Astrocyte of the spinal cord (primary cell): ENCODE results near the gene TRIM13.

Source experiments
- DNase-seq: peaks from one replicate; pipeline ENCODE4 v3.0.0; 2011; ENCODE audit warnings: low read depth, low spot score
- H3K4me3 ChIP-seq: 2 replicates; pipeline ENCODE4 v1.5.1; 2011; ENCODE audit warnings: low read depth, mild to moderate bottlenecking, low read length, moderate library complexity
- in situ Hi-C: cut with HindIII; loops from 2 replicates; pipeline ENCODE4 v1.10.0; 2017; ENCODE audit warnings: low sequenced_read_pairs
- TF ChIP-seq, protein P1 (sequence below): IDR thresholded peaks from 2 replicates; pipeline ENCODE4 v1.5.1; 2012; ENCODE audit warnings: low read depth, mild to moderate bottlenecking, low read length, inconsistent platforms

Gene TRIM13

DNA sequence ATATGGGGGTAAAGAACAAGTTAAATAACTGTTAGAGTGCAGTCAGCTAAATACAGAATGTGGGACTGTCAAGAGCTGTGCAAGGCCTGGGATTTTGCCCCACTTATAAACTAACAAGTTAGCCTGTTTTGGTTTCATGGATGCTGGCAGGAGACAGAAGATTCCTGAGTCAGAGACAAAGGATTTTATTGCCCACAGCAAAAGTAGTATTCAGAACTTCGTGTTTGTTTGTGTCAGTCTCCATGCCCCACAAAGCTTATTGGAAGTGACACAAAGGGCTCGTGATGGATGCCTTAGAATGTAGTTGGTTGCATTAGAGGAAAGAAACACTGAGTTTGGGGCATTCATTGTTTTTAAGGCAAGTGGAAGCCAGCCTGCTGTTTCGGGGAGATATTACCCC is 38.5 kb upstream of the TRIM13 start:
- TF ChIP-seq, protein P1, sequence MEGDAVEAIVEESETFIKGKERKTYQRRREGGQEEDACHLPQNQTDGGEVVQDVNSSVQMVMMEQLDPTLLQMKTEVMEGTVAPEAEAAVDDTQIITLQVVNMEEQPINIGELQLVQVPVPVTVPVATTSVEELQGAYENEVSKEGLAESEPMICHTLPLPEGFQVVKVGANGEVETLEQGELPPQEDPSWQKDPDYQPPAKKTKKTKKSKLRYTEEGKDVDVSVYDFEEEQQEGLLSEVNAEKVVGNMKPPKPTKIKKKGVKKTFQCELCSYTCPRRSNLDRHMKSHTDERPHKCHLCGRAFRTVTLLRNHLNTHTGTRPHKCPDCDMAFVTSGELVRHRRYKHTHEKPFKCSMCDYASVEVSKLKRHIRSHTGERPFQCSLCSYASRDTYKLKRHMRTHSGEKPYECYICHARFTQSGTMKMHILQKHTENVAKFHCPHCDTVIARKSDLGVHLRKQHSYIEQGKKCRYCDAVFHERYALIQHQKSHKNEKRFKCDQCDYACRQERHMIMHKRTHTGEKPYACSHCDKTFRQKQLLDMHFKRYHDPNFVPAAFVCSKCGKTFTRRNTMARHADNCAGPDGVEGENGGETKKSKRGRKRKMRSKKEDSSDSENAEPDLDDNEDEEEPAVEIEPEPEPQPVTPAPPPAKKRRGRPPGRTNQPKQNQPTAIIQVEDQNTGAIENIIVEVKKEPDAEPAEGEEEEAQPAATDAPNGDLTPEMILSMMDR = no peak
- peak; percentile 9 for DNase-seq
- in situ Hi-C loops = no loop called here
- no peak overlapping the region for H3K4me3 ChIP-seq

DNA sequence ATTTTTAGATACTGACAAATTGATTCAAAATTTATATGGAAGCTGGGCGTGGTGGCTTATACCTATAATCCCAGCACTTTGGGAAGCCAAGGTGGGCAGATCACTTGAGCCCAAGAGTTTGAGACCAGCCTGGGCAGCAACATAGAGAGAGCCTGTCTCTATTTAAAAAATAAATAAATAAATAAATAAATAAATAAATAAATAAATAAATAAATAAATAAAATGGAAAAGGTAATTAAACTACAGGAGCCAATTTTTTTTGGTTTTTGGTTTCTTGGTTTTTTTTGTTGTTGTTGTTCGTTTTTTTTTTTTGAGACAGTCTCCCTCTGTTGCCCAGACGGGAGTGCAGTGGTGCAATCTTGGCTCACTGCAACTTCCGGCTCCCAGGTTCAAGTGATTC is 29.4 kb upstream of the TRIM13 start:
- TF ChIP-seq, protein P1 = no peak
- in situ Hi-C loops = no loop called here
- no peak for DNase-seq
- H3K4me3 ChIP-seq = no peak overlapping the region

DNA sequence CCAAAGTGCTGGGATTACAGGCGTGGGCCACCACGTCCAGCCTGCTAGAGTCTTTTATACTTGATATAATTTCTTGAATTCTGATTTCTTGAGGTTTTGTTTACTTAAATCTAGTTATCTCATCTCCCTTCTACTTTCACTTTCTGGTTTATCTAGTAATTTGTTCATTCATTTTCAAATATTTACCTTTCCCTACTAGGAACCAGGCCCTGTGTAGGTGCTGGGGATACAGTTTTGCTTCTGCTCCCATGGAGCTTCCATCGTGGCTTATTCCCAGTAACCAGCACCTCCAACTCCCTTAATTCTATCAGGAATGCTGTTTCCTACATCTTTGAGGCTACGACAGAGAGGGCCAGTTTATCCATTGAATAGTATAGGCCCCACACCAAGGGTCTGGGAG is 24.1 kb upstream of the TRIM13 start:
- no peak for DNase-seq
- TF ChIP-seq, protein P1 = no peak
- no peak overlapping the region for H3K4me3 ChIP-seq
- in situ Hi-C loops = no loop called here

DNA sequence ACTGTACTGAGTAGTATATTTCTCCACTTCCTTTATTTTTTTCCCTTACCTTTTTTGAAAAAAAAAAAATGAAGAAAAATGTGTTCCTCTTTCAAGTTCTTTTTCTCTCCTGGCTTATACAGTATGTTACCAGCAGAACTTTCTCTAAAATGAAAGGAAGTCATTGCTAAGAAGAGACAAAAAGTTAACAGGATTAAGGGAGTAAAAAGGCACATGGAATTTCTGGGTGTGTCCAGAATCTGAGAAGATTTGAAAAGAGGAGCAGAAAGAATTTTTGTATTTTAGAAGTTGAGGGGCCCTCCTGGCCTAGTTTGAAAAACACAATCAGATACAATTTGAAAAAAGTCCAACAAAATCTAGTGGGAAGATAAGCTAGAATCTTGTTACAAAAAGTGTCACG is 21.0 kb upstream of the TRIM13 start:
- TF ChIP-seq, protein P1 = no peak
- no peak overlapping the region for H3K4me3 ChIP-seq
- DNase-seq = no peak
- in situ Hi-C loops = no loop called here

DNA sequence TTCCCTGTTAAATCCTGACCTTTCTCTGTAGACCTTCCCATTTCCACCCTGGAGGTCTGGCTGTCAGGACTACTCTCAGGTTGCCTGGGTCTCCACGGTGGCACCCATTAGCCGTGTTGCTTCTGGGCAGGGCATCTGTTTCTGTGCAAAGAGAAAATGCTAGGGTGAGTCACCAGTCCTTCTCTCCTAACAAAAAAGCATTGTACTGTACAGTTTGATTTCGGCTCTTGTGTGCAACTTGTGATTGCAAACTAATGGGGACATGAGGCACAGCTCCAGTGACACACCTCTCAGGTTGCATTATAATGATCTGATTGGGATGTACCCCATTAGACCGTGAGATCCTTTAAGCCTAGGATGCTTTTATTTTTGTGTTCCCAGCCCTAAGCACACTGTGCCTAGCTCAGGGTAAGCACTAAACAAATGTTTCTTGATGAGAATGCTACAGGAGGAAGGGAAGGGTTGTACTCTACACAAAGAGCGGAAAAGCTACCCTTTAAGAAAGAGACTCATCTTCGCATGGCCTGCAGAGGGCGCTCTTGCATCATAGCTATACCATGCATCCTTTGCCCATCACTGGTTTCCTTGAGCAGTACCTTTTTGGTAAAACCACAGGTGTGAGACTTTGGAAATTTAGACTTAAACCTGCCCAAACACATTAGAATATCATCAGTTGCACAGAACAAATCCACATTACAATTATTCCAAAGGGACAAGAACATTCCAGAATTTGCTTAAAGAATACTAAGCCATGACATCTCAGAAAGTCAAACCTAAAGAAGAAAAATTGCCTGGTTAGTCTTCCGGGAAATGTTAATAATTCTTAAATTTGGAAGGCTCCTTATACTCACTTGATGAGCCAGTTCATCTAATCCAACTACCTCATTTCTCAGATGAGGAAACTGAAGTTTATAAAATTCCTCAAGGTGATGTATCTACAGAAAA is 20.3 kb upstream of the TRIM13 start:
- TF ChIP-seq, protein P1 = peak; percentile 85
- H3K4me3 ChIP-seq = no peak overlapping the region
- DNase-seq = peak; percentile 69
- in situ Hi-C loops = no loop called here

DNA sequence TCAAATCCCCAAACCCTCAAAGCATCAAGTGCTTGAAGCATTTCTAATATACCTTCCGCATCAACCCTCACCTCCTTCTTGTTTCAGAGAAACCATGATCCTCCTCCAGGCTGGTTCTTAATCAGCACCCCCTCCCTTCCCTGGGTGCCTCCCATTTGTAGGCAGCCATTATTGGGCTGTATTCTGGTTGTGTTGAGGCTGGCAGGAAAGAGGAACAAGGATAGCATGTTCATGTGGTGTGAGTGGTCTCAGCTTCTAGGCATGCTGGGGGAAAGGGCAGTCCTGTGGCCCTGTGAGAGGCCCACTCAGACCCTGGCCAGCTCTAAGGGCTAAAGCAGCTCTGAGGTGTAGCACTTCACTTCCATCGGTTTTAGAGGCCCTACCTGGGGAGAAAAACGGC is 18.9 kb upstream of the TRIM13 start:
- in situ Hi-C loops = no loop called here
- H3K4me3 ChIP-seq = no peak overlapping the region
- TF ChIP-seq, protein P1 = no peak
- DNase-seq = no peak
